ENCODE data around the gene MAGI1.

Gene MAGI1

GRCh38 chr3:65953881-65954733 lies 84.6 kb downstream of the MAGI1 start:
- DNase-seq (ENCODE audit: low spot score in 2 of 2): no peak
- H3K4me3 Mint-ChIP-seq: no peak overlapping the region
- H3K4me1 Mint-ChIP-seq: no peaks in the 10 kb centered on the region
- no peaks in the 10 kb centered on the region for H3K36me3 Mint-ChIP-seq
- H3K27ac Mint-ChIP-seq: no peak overlapping the region
- no peak for ATAC-seq
- H3K9me3 Mint-ChIP-seq: no peaks in the 10 kb centered on the region

GRCh38 chr3:65953301-65953812 lies 85.4 kb downstream of the MAGI1 start:
- Mint-ChIP-seq H3K9me3 (no peaks in the 10 kb centered on the region), H3K27ac (no peak overlapping the region), H3K4me1 (no peaks in the 10 kb centered on the region), H3K36me3 (no peaks in the 10 kb centered on the region), H3K4me3 (no peak overlapping the region)
- no peak for ATAC-seq
- DNase-seq (ENCODE audit: low spot score in 2 of 2): no peak

- Mint-ChIP-seq H3K4me1 (no peaks in the 10 kb centered on the region), H3K9me3 (no peaks in the 10 kb centered on the region), H3K36me3 (no peaks in the 10 kb centered on the region), H3K27ac (no peak overlapping the region), H3K4me3 (no peak overlapping the region)
- ATAC-seq (no peak), DNase-seq (ENCODE audit: low spot score in 2 of 2) (no peak)
Measured at GRCh38 chr3:65952842-65953241, 85.9 kb downstream of the MAGI1 start.

- H3K9me3 Mint-ChIP-seq: no peaks in the 10 kb centered on the region
- no peak overlapping the region for H3K4me3 Mint-ChIP-seq
- H3K4me1 Mint-ChIP-seq: no peaks in the 10 kb centered on the region
- ATAC-seq (no peak), DNase-seq (ENCODE audit: low spot score in 2 of 2) (no peak)
- no peak overlapping the region for H3K27ac Mint-ChIP-seq
- no peaks in the 10 kb centered on the region for H3K36me3 Mint-ChIP-seq
Measured at GRCh38 chr3:65951836-65952505, 86.7 kb downstream of the MAGI1 start.

GRCh38 chr3:65950340-65951326 lies 88.1 kb downstream of the MAGI1 start:
- DNase-seq (ENCODE audit: low spot score in 2 of 2): no peak
- no peak overlapping the region for H3K4me3 Mint-ChIP-seq
- no peaks in the 10 kb centered on the region for H3K4me1 Mint-ChIP-seq
- H3K9me3 Mint-ChIP-seq: no peaks in the 10 kb centered on the region
- no peak for ATAC-seq
- no peak overlapping the region for H3K27ac Mint-ChIP-seq
- H3K36me3 Mint-ChIP-seq: no peaks in the 10 kb centered on the region

- no peak for ATAC-seq
- H3K4me1 Mint-ChIP-seq: no peaks in the 10 kb centered on the region
- no peak overlapping the region for H3K4me3 Mint-ChIP-seq
- H3K27ac Mint-ChIP-seq: no peak overlapping the region
- H3K36me3 Mint-ChIP-seq: no peaks in the 10 kb centered on the region
- no peaks in the 10 kb centered on the region for H3K9me3 Mint-ChIP-seq
- no peak for DNase-seq (ENCODE audit: low spot score in 2 of 2)
Measured at GRCh38 chr3:65948841-65949573, 89.7 kb downstream of the MAGI1 start.

- no peaks in the 10 kb centered on the region for H3K36me3 Mint-ChIP-seq
- no peaks in the 10 kb centered on the region for H3K4me1 Mint-ChIP-seq
- no peak overlapping the region for H3K27ac Mint-ChIP-seq
- DNase-seq (ENCODE audit: low spot score in 2 of 2) (no peak), ATAC-seq (no peak)
- no peaks in the 10 kb centered on the region for H3K9me3 Mint-ChIP-seq
- H3K4me3 Mint-ChIP-seq: no peak overlapping the region
Measured at GRCh38 chr3:65946438-65946837, 92.3 kb downstream of the MAGI1 start.

GRCh38 chr3:65945953-65946352 lies 92.8 kb downstream of the MAGI1 start:
- Mint-ChIP-seq H3K36me3 (no peaks in the 10 kb centered on the region), H3K4me3 (no peak overlapping the region), H3K9me3 (no peaks in the 10 kb centered on the region), H3K27ac (no peak overlapping the region), H3K4me1 (no peaks in the 10 kb centered on the region)
- ATAC-seq (no peak), DNase-seq (ENCODE audit: low spot score in 2 of 2) (no peak)

- H3K4me3 Mint-ChIP-seq: no peak overlapping the region
- ATAC-seq (no peak), DNase-seq (ENCODE audit: low spot score in 2 of 2) (no peak)
- H3K27ac Mint-ChIP-seq: no peak overlapping the region
- no peaks in the 10 kb centered on the region for H3K9me3 Mint-ChIP-seq
- no peaks in the 10 kb centered on the region for H3K4me1 Mint-ChIP-seq
- no peaks in the 10 kb centered on the region for H3K36me3 Mint-ChIP-seq
Measured at GRCh38 chr3:65945480-65945879, 93.2 kb downstream of the MAGI1 start.

GRCh38 chr3:65944252-65944651 lies 94.5 kb downstream of the MAGI1 start:
- no peak overlapping the region for H3K4me3 Mint-ChIP-seq
- no peaks in the 10 kb centered on the region for H3K36me3 Mint-ChIP-seq
- no peak overlapping the region for H3K27ac Mint-ChIP-seq
- ATAC-seq: no peak
- no peaks in the 10 kb centered on the region for H3K4me1 Mint-ChIP-seq
- no peaks in the 10 kb centered on the region for H3K9me3 Mint-ChIP-seq
- DNase-seq (ENCODE audit: low spot score in 2 of 2): no peak

- H3K4me3 Mint-ChIP-seq: no peak overlapping the region
- no peaks in the 10 kb centered on the region for H3K9me3 Mint-ChIP-seq
- no peak overlapping the region for H3K27ac Mint-ChIP-seq
- H3K4me1 Mint-ChIP-seq: no peaks in the 10 kb centered on the region
- no peaks in the 10 kb centered on the region for H3K36me3 Mint-ChIP-seq
- no peak for ATAC-seq
- no peak for DNase-seq (ENCODE audit: low spot score in 2 of 2)
Measured at GRCh38 chr3:65939801-65940246, 98.9 kb downstream of the MAGI1 start.

- Mint-ChIP-seq H3K4me3 (no peak overlapping the region), H3K4me1 (no peaks in the 10 kb centered on the region), H3K9me3 (no peaks in the 10 kb centered on the region), H3K36me3 (no peaks in the 10 kb centered on the region), H3K27ac (no peak overlapping the region)
- no peak for ATAC-seq
- no peak for DNase-seq (ENCODE audit: low spot score in 2 of 2)
Measured at GRCh38 chr3:65939184-65939583, 99.5 kb downstream of the MAGI1 start.

GRCh38 chr3:65938676-65939075 lies 100.0 kb downstream of the MAGI1 start:
- DNase-seq (ENCODE audit: low spot score in 2 of 2) (no peak), ATAC-seq (no peak)
- Mint-ChIP-seq H3K4me1 (no peaks in the 10 kb centered on the region), H3K27ac (no peak overlapping the region), H3K36me3 (no peaks in the 10 kb centered on the region), H3K4me3 (no peak overlapping the region), H3K9me3 (no peaks in the 10 kb centered on the region)

GRCh38 chr3:65938147-65938546 lies 100.6 kb downstream of the MAGI1 start:
- no peak overlapping the region for H3K4me3 Mint-ChIP-seq
- no peak for ATAC-seq
- H3K27ac Mint-ChIP-seq: no peak overlapping the region
- DNase-seq (ENCODE audit: low spot score in 2 of 2): no peak
- no peaks in the 10 kb centered on the region for H3K4me1 Mint-ChIP-seq
- no peaks in the 10 kb centered on the region for H3K9me3 Mint-ChIP-seq
- H3K36me3 Mint-ChIP-seq: no peaks in the 10 kb centered on the region
